ENCODE results near the gene RSPO1. TPM values are rescaled to one million over a fixed set of nuclear protein-coding genes. Genes with fewer than 3 reads are reported as not detected.

Gene RSPO1
- total and polyA plus RNA-seq, 10 of the 15 experiments (the other 5 are each of a cell fraction or from before 2014, with no cell fraction given) = not detected

- TF ChIP-seq CEBPZ (IDR thresholded peaks at IDR 0.05; ENCODE audit: low read depth, low read length) (no peak), IRF4 (IDR thresholded peaks at IDR 0.05; ENCODE audit: low read depth, low read length) (no peak)
These were observed 47.8 kb upstream of the RSPO1 start (continued) for GRCh38 chr1:37682334-37682987.

GRCh38 chr1:37680933-37681332 lies 46.2 kb upstream of the RSPO1 start:
- Histone ChIP-seq H2AFZ (ENCODE audit: control insufficient read depth, low read depth, low read length) (no peak overlapping the region), H3K4me2 (ENCODE audit: control insufficient read depth, insufficient read depth) (no peak overlapping the region), H4K20me1 (ENCODE audit: control insufficient read depth, insufficient read depth) (no peaks in the 10 kb centered on the region), H3K9ac (ENCODE audit: control insufficient read depth, insufficient read depth, low read length) (no peak overlapping the region), H3K79me2 (ENCODE audit: control insufficient read depth, insufficient read depth, low read length) (no peaks in the 10 kb centered on the region), H3K27me3 (replicated peaks in 1 of 2; ENCODE audit: control insufficient read depth in 2 of 2, insufficient read depth in 2 of 2, low read length in 1 of 2) (no peaks in the 10 kb centered on the region), H3K4me3 (no peak overlapping the region), H3K27ac (ENCODE audit: control insufficient read depth, insufficient read depth) (no peak overlapping the region), H3K36me3 (ENCODE audit: control insufficient read depth in 2 of 2, insufficient read depth in 2 of 2, low read length in 1 of 2) (peaks cover 1 to 12% of the 10 kb centered on the region in 2 experiments), H3K9me3 (replicated peaks; ENCODE audit: control insufficient read depth, insufficient read depth, low read length) (no peaks in the 10 kb centered on the region), H3K4me1 (ENCODE audit: control insufficient read depth, insufficient read depth, low read length) (peaks cover 16% of the 10 kb centered on the region)
- BruUV-seq (replicated peaks) = no TSS peak
- no peak for ATAC-seq
- intact Hi-C loops (cut with micrococcal nuclease; ENCODE audit: unreplicated experiment) (no loop called here), in situ Hi-C loops (cut with MboI) (loop anchor here (5.0 kb wide), 1 partner anchor 124 kb away; the partner anchor contains the start of gene DNALI1)
- FAIRE-seq = no peak
- no peak for DNase-seq (ENCODE audit: low read depth, low spot score)
- ChIA-PET SMC1A (ENCODE audit: uncharacterized antibody, unreplicated experiment) (interaction anchor here (0.8 to 13.6 kb wide), 13 partner anchors 8 to 224 kb away, joined by 3 to 245 read pairs (median 5); partner anchors contain the start of gene GNL2), POLR2A (interaction anchor here (0.6 to 1.1 kb wide), 2 partner anchors 27 to 194 kb away, joined by 3 read pairs; no protein-coding TSS in a partner anchor), CTCF (interaction anchor here (0.6 to 21.1 kb wide), 18 partner anchors 8 to 1863 kb away, joined by 3 to 521 read pairs (median 6); partner anchors contain the start of genes DNALI1, EPHA10 and GNL2), RAD21 (ENCODE audit: unreplicated experiment) (interaction anchor here (0.7 to 6.7 kb wide), 6 partner anchors 72 to 194 kb away, joined by 3 to 105 read pairs (median 4); no protein-coding TSS in a partner anchor)
- TF ChIP-seq TAF1 (IDR thresholded peaks at IDR 0.05; ENCODE audit: borderline replicate concordance, low read depth, low read length) (no peak), CBFB (IDR thresholded peaks at IDR 0.05; ENCODE audit: low read depth) (no peak), KDM1A (IDR thresholded peaks at IDR 0.05; ENCODE audit: borderline replicate concordance) (no peak)
- 89% methylated on average over 3 of the region's 3 CpGs for WGBS (ENCODE audit: insufficient coverage, insufficient replicate concordance, low lambda C conversion rate, missing lambda C conversion rate)
